GM12878 (cell line): ENCODE data around the gene HOXC9. TPM values are rescaled to one million over a fixed set of nuclear protein-coding genes. Genes with fewer than 3 reads are reported as not detected.

ENCODE experiments used
- KAT2A ChIP-seq: conservative IDR thresholded peaks from 2 replicates; pipeline ENCODE4 v1.6.1; 2011; ENCODE audit warnings: low read depth, low read length; ENCODE audit not compliant: control insufficient read depth
- NFXL1 ChIP-seq: fragments of 450-650 bp; IDR thresholded peaks from 2 replicates; pipeline ENCODE4 v1.6.1; 2017; ENCODE audit warnings: antibody characterized with exemption, mild to moderate bottlenecking, borderline replicate concordance
- PAX5 ChIP-seq: IDR thresholded peaks from 2 replicates; pipeline ENCODE4 v1.6.1; 2011; ENCODE audit warnings: low read depth, low read length, borderline replicate concordance
- POLR2AphosphoS5 ChIP-seq: IDR thresholded peaks from 2 replicates; pipeline ENCODE4 v1.6.1; 2011; ENCODE audit warnings: mild to moderate bottlenecking, low read length, inconsistent platforms
- SIN3A ChIP-seq: IDR thresholded peaks from 2 replicates; pipeline ENCODE4 v1.6.1; 2012; ENCODE audit warnings: low read depth, low read length, improper control_type of control experiment
- SMAD1 ChIP-seq: fragments of 450-650 bp; IDR thresholded peaks from 2 replicates; pipeline ENCODE4 v1.6.1; 2018; ENCODE audit warnings: mild to moderate bottlenecking, low read depth; ENCODE audit not compliant: partially characterized antibody
- STAT1 ChIP-seq: fragments of 450-650 bp; conservative IDR thresholded peaks from 2 replicates; pipeline ENCODE4 v1.6.1; 2014; ENCODE audit warnings: antibody characterized with exemption, mild to moderate bottlenecking
- ZBTB11 ChIP-seq: fragments of 450-650 bp; formaldehyde crosslinking; IDR thresholded peaks from 2 replicates; pipeline ENCODE4 v1.5.0; 2022; ENCODE audit warnings: mild to moderate bottlenecking, missing genetic modification characterization
- ZNF687 ChIP-seq: fragments of 450-650 bp; IDR thresholded peaks from 2 replicates; pipeline ENCODE4 v1.6.1; 2017; ENCODE audit warnings: mild to moderate bottlenecking, moderate library complexity
- polyA plus RNA-seq, 11 experiments: library from polyadenylated mRNA; depleted of rRNA in 4 of 11; unstranded in 6 of 11; stranded (reverse) in 5 of 11; fragments of >200 nt; fragmentation: Nextera tagmentation in 4 of 11; fragmentation: Illumina TruSeq in 1 of 11; extraction: Ambion mirVana in 4 of 11; extraction: Trizol in 1 of 11; gene quantifications; 1 replicate in 1 of 11; 2 replicates in 10 of 11; pipeline versions ENCODE4 v1.2.1 to v1.2.3, GENCODE V29; 2011 to 2016; ENCODE audit warnings: inconsistent platforms in 2 of 11, missing spikeins in 2 of 11, low read depth in 1 of 11
- total RNA-seq, 4 experiments: library from RNA; depleted of rRNA in 3 of 4; stranded (reverse); fragments of >200 nt in 3 of 4; fragmentation: Illumina TruSeq in 1 of 4; extraction: Trizol in 1 of 4; gene quantifications; 2 replicates each; pipeline versions ENCODE4 v1.2.1 to v1.2.3, GENCODE V29; 2013 to 2021

Gene HOXC9
- total and polyA plus RNA-seq, 10 of the 15 experiments (the other 5 are each of a cell fraction or from before 2014, with no cell fraction given) = not detected

DNA sequence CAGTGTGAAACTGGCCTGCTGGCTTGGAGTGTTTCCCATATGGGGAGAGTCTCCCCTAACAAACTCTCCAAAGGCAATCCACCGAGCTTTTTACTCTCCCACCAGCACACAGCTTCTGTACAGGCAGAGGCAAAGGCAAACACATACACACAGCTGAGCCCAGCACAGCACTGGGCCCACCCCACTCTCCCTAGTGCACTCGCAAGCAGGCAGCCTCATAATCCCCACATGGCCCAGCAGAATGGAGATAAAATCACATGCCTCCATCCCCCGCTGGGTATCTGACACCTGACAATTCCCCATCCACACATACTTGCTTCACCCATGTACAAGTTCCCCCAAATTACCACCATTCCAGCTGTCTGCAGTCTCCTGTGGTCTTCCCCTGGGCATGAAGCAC lies 41.8 kb upstream of the HOXC9 start (continued):
- no peak for TF ChIP-seq ZNF687
- no peak for TF ChIP-seq SMAD1
- TF ChIP-seq POLR2AphosphoS5 = no peak
- no peak for TF ChIP-seq KAT2A
- TF ChIP-seq PAX5 = no peak
- no peak for TF ChIP-seq ZBTB11
- no peak for TF ChIP-seq SIN3A
- no peak for TF ChIP-seq NFXL1
- TF ChIP-seq STAT1 = no peak
